Stimulated activated CD4-positive, alpha-beta T cell treated with anti-CD3 and anti-CD28 coated beads, Interleukin-1b, Interleukin-23, amount 100 ng/mL, for 48 hours (primary cell): ENCODE data around the gene TMOD1.

Source experiments
- DNase-seq: peaks from one replicate; pipeline ENCODE4 v3.0.0-alpha.2; 2020

The TMOD1 gene

DNA sequence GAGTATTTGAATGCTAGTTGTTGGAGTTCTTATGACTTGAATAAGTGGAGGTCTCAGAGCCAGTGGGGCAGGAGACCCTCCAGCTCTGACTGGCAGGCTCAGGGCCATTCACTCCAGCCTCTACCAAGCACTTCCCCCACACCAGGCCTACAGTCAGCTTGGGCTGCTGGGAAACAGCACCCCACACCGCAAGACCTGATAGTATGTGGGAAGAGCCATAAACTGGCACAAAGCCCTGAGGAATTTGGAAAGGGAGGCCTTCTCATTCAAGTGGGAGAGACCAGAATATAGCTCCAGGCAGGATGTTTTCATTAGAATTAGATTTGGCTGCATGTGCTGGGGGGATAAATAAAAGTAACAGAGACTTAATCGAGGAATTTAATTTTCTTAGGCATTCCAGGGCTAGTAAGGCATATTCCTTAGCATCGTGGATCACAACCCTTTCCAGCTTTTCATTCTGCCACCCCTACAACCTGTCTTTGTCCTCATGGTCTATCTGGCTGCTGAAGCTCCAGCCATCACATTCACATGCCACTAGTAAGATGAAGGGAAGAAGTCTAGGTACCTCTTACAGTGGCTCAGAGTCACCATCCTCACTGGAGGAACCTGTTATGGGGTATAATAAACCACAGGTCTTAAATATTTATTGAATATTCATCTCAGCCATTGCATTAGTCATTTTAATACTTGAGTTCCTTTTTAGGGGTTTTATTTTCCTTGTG lies 47.5 kb downstream of the TMOD1 start:
- no peak for DNase-seq

- no peak for DNase-seq
Observed at GRCh38 chr9:97550386-97550785, 48.9 kb downstream of the TMOD1 start.

DNA sequence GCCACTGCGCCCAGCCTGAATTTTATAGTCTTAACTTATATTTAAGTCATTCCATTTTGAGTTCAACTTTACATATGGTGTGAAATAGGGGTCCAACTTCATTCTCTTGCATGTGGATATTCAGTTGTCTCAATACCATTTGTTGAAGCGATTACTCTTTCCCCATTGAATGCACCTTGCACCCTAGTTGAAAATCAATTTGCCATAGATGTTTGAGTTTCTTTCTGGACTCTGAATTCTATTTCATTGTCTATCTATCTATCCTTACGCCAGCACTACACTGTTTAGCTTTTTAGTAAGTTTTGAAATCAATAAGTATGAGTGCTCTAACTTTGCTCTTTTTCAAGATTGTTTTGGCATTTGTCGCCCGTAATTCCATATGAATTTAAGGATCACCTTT lies 49.8 kb downstream of the TMOD1 start:
- no peak for DNase-seq

GRCh38 chr9:97553141-97553540 lies 51.7 kb downstream of the TMOD1 start:
- no peak for DNase-seq

GRCh38 chr9:97553841-97554240 lies 52.4 kb downstream of the TMOD1 start:
- no peak for DNase-seq

DNA sequence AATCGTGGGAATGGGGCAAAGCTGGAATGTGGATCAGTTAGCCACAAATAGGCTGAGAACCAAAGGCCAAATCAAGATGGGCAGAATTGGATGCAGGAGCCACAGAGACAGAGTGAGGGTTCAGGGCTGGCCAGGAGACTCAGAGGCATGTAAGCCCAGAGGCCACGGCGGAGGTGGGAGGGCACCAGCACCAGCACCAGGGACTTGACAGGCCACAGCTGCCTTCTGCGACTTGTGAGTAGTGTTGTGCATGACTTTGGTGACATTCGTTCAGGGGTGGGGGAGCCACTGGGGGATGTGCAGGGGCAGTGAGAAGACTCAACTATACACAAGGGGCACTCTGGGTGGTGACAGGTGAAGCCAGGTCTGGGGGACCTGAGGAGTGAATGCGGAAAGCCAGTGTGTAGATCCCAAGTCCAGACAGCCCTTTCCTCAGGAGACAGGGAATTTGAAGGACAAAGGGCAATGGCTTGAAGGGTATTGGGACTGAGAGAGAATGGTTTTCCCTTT lies 53.2 kb downstream of the TMOD1 start:
- no peak for DNase-seq

GRCh38 chr9:97555164-97555563 lies 53.7 kb downstream of the TMOD1 start:
- no peak for DNase-seq

GRCh38 chr9:97556036-97556720 lies 54.7 kb downstream of the TMOD1 start:
- DNase-seq = no peak

GRCh38 chr9:97556721-97557605 lies 55.5 kb downstream of the TMOD1 start:
- DNase-seq = no peak

DNA sequence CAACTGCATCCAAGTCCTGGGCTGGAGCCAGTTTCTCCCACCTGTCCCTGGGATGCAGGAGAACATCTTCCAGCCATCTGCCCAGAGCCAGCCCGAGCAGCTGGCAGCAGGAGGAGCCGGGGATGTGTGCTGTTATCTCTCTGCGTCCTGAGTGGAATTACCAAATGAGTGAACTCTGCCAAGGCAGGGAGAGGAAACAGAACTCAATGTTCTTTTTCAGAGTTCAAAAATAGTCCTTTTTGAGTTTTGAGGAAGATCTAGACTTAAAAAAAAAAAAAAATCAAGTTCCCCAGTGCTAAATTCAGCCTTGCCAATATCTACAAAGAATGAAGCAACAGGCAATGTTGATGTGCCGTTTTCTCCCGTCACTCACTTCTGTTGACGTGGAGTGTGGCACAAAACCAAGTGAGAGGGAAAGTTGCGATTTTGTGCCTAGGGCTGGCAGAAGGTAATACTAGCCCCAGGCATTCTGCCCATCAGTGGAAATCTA lies 56.2 kb downstream of the TMOD1 start:
- no peak for DNase-seq

DNA sequence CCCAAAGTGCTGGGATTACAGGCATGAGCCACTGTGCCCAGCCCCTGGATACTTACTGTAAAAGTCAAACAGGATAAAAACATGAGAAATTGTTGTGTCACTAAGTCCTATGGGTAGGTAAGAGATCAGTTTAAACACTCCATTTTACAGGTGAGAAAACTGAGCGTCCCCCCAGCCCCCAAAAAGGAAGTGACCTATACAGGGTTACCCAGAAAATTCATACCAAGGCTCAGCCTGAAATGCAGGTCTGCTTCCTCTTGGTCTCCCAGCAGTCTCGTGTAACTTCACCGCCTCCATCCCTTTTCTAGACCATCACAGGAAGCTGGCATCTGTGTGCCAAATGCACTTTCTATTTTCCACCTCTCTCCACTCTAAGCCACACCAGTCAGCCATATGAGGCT lies 57.2 kb downstream of the TMOD1 start:
- DNase-seq = no peak

- DNase-seq = peak; percentile 42
Observed at GRCh38 chr9:97559111-97559514, 57.6 kb downstream of the TMOD1 start.

DNA sequence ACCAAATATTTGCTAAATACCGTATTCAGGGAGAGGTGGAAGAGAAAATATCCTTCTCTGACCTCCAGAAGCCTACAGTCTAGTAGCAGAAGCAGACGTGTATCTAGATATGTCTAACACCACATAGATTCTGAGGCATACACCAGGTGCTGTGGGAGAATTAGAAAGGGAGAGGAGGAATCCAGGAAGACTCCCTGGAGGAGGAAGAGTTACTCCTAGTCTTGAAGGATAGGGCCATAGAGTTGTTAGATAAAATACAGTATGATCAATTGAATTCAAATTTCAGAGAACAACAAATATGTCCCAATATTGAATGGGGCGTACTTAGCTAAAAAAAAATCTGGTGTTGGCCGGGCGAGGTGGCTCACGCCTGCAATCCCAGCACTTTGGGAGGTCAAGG lies 58.7 kb downstream of the TMOD1 start:
- no peak for DNase-seq

- DNase-seq = no peak
Observed at GRCh38 chr9:97560851-97561250, 59.4 kb downstream of the TMOD1 start.

GRCh38 chr9:97561501-97561900 lies 60.0 kb downstream of the TMOD1 start:
- no peak for DNase-seq

- DNase-seq = no peak
Observed at GRCh38 chr9:97562542-97562941, 61.1 kb downstream of the TMOD1 start.

- DNase-seq = no peak
Observed at GRCh38 chr9:97563458-97564135, 62.1 kb downstream of the TMOD1 start.

DNA sequence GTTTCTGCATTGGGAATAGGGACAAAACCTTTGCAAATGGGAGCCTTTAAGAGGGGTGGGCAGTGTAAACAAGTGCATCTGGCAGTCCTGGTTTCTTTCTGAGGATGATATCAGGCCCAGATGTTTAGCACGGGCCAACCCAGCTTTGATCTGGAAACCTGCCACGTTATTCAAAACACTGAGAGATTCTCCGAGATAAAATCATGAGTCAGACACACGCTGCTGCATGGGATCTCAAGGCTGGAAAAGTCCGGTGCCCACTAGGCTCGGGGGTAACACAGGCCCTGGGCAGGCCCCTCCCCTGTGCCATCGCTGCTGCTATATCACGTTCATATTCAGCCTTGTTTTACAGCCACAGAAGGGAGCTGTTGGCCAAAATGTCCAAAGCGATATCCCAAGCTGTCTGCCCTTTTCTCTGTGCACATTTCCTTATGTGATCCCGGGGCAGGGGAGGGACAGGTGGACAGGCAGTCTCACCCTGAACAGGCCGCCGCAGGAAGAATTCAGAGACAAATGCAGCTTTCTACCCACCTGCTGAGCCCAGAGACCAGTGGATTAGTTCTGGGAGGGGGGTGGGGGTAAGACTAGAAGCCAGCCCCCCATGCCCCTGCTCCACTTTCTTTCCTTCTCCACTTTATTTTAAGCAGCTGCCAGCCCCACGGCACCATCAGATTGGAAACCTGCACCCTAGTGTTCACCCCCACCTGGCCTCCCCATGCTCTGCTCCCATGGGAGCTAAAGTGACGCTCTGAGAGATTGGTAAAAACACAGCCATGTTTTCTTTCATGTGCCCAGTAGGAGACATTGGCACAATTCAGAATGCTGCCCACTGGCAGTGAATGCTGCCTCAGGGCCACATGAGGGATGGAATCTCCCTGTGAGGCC lies 63.1 kb downstream of the TMOD1 start:
- no peak for DNase-seq

DNA sequence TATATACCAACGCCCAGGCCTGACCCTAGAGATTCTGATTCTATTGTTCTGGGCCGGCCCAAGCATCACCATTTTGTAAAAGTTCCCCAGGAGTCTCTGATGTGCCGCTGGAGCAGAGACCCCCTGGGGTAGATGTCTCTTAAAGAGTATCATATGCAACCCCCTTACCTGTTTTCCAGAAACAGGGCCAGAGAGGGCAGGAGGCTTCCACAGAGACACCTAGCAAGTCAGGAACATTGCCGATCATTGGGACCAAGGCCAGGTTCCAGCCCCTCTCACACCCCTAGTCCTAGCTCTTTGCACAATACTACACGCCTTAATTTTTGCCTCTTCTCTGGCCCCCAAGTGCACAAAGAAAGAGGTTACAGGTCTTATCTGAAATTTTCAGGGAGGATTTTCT lies 63.8 kb downstream of the TMOD1 start:
- no peak for DNase-seq

DNA sequence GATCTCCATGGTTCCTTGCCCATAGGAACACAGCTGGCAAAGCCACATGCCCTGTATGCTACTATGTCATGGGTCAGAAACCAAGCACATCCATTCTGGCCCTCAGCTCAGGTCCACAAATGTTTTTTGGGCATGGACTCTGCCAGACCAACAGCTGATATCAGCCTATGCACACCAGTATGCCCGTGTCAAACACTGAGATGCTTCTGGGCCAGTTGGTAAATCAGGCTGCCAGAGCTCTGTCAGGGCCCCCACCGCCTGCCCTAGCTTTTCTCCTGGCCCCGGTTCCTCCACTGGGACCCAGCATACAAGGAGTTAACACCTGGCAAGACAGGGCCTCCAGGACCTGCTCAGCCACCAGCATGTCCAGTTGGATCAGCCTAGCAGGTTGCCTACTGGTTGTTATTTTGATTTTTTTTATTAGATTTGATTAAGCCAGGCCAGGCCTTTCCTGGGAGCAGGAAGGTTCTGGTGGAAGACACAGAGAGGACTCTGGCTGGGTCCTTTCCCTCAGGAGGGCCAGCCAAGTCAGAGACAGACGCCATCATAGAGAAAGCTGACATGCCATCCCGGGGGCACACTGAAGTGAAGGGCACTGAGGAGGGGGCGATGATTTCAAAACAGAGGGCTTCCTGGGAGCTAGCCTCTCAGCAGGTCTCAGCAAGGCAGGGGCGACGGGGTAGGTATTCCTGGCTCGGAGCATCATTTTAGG lies 65.9 kb downstream of the TMOD1 start:
- DNase-seq = no peak

GRCh38 chr9:97567894-97568202 lies 66.4 kb downstream of the TMOD1 start:
- no peak for DNase-seq
